HepG2 (cell line): ENCODE data around the gene MYO7A. TPM values are rescaled to one million over a fixed set of nuclear protein-coding genes. Genes with fewer than 3 reads are reported as not detected.

Experiments used
- CREB1 ChIP-seq, 2 experiments: fragments of 450-650 bp in 1 of 2; IDR thresholded peaks; 2 replicates each; pipeline ENCODE4 v1.6.1; 2016 to 2017; ENCODE audit warnings: control low read depth in 1 of 2, mild to moderate bottlenecking in 1 of 2, missing compliant biosample characterization in 1 of 2, missing genetic modification characterization in 1 of 2
- ELF3 ChIP-seq: IDR thresholded peaks from 2 replicates; pipeline ENCODE4 v1.6.1; 2016; ENCODE audit warnings: missing genetic modification reagents, missing compliant biosample characterization
- FOXA1 ChIP-seq, 2 experiments: fragments of 450-650 bp in 1 of 2; sonication (generic) in 1 of 2; formaldehyde crosslinking in 1 of 2; IDR thresholded peaks; 2 replicates each; pipeline versions ENCODE4 v1.4.0 to v1.6.1; 2016 to 2020; ENCODE audit warnings: missing genetic modification reagents in 1 of 2
- FOXK1 ChIP-seq: sonication (generic); formaldehyde crosslinking; IDR thresholded peaks from 2 replicates; pipeline ENCODE4 v1.4.0; 2020; ENCODE audit warnings: low read depth, missing genetic modification reagents, borderline replicate concordance
- HNF4A ChIP-seq: sonication (generic); formaldehyde crosslinking; IDR thresholded peaks from 2 replicates; pipeline ENCODE4 v1.4.0; 2020; ENCODE audit warnings: missing genetic modification reagents
- KAT7 ChIP-seq: IDR thresholded peaks from 2 replicates; pipeline ENCODE4 v1.6.1; 2018; ENCODE audit warnings: borderline replicate concordance, missing compliant biosample characterization
- KAT8 ChIP-seq: IDR thresholded peaks from 2 replicates; pipeline ENCODE4 v1.6.1; 2016; ENCODE audit warnings: missing genetic modification reagents, missing compliant biosample characterization
- NFKB2 ChIP-seq: sonication (generic); formaldehyde crosslinking; IDR thresholded peaks from 2 replicates; pipeline ENCODE4 v1.4.0; 2020; ENCODE audit warnings: missing genetic modification reagents, borderline replicate concordance
- NR2F6 ChIP-seq, 2 experiments: IDR thresholded peaks; 2 replicates each; pipeline ENCODE4 v1.6.1; 2016; ENCODE audit warnings: antibody characterized with exemption in 1 of 2, mild to moderate bottlenecking in 1 of 2
- PPARG ChIP-seq: conservative IDR thresholded peaks from 2 replicates; pipeline ENCODE4 v1.6.1; 2016; ENCODE audit warnings: missing biosample characterization, missing genetic modification reagents
- TCF7 ChIP-seq: sonication (generic); IDR thresholded peaks from 2 replicates; pipeline ENCODE4 v1.6.1; 2016; ENCODE audit warnings: antibody characterized with exemption, low read depth
- ZBTB1 ChIP-seq: sonication (generic); formaldehyde crosslinking; IDR thresholded peaks from 2 replicates; pipeline ENCODE4 v1.4.0; 2020; ENCODE audit warnings: missing genetic modification reagents, borderline replicate concordance
- ZNF282 ChIP-seq: fragments of 450-650 bp; IDR thresholded peaks from 2 replicates; pipeline ENCODE4 v1.6.1; 2018; ENCODE audit not compliant: partially characterized antibody
- ZNF737 ChIP-seq: sonication (generic); formaldehyde crosslinking; IDR thresholded peaks from 2 replicates; pipeline ENCODE4 v1.5.0; 2020; ENCODE audit warnings: missing genetic modification reagents, mild to moderate bottlenecking, borderline replicate concordance
- ZNF75D ChIP-seq: sonication (generic); formaldehyde crosslinking; IDR thresholded peaks from 2 replicates; pipeline ENCODE4 v1.8.1; 2023; ENCODE audit warnings: missing genetic modification reagents, mild to moderate bottlenecking, borderline replicate concordance
- ZNF766 ChIP-seq: sonication (generic); formaldehyde crosslinking; IDR thresholded peaks from 2 replicates; pipeline ENCODE4 v1.5.0; 2020; ENCODE audit warnings: missing genetic modification reagents, borderline replicate concordance
- ZNF776 ChIP-seq: sonication (generic); formaldehyde crosslinking; IDR thresholded peaks from 2 replicates; pipeline ENCODE4 v1.4.0; 2020; ENCODE audit warnings: mild to moderate bottlenecking, missing genetic modification reagents
- ZSCAN25 ChIP-seq: sonication (generic); formaldehyde crosslinking; IDR thresholded peaks from 2 replicates; pipeline ENCODE4 v1.8.0; 2022; ENCODE audit warnings: mild to moderate bottlenecking, missing genetic modification reagents
- polyA plus RNA-seq, 8 experiments: library from polyadenylated mRNA; depleted of rRNA in 3 of 8; stranded (reverse) in 7 of 8; unstranded in 1 of 8; fragments of >200 nt; fragmentation: Illumina TruSeq in 4 of 8; extraction: Trizol in 4 of 8; gene quantifications; 2 replicates each; pipeline versions ENCODE4 v1.2.1 to v1.2.3, GENCODE V29; 2011 to 2016; ENCODE audit warnings: low read depth in 4 of 8, missing spikeins in 1 of 8, mixed read lengths in 1 of 8; ENCODE audit not compliant: insufficient read depth in 1 of 8
- total RNA-seq, 5 experiments: library from RNA; depleted of rRNA; stranded (reverse); fragments of >200 nt; fragmentation: Illumina TruSeq; extraction: Trizol; gene quantifications; 2 replicates each; pipeline ENCODE4 v1.2.3, GENCODE V29; 2016; ENCODE audit warnings: low read depth in 1 of 5
- TF ChIP-seq, protein P1 (sequence below): IDR thresholded peaks from 2 replicates; pipeline ENCODE4 v1.6.1; 2016; ENCODE audit warnings: missing compliant biosample characterization, missing genetic modification reagents, borderline replicate concordance
- TF ChIP-seq, protein P2 (sequence below): IDR thresholded peaks from 2 replicates; pipeline ENCODE4 v1.6.1; 2016; ENCODE audit warnings: missing genetic modification reagents, missing compliant biosample characterization
- TF ChIP-seq, protein P3 (sequence below): IDR thresholded peaks from 2 replicates; pipeline ENCODE4 v1.6.1; 2016; ENCODE audit warnings: control low read depth
- TF ChIP-seq, protein P4 (sequence below): conservative IDR thresholded peaks from 2 replicates; pipeline ENCODE4 v1.6.1; 2018; ENCODE audit warnings: missing genetic modification reagents
- TF ChIP-seq, protein P5 (sequence below): sonication (generic); formaldehyde crosslinking; IDR thresholded peaks from 2 replicates; pipeline ENCODE4 v1.4.0; 2020; ENCODE audit warnings: missing genetic modification reagents

The MYO7A gene
- total and polyA plus RNA-seq, 2 of the 13 experiments (the other 11 are each of a cell fraction or from before 2014, with no cell fraction given): 7.5 to 10.0 TPM

DNA sequence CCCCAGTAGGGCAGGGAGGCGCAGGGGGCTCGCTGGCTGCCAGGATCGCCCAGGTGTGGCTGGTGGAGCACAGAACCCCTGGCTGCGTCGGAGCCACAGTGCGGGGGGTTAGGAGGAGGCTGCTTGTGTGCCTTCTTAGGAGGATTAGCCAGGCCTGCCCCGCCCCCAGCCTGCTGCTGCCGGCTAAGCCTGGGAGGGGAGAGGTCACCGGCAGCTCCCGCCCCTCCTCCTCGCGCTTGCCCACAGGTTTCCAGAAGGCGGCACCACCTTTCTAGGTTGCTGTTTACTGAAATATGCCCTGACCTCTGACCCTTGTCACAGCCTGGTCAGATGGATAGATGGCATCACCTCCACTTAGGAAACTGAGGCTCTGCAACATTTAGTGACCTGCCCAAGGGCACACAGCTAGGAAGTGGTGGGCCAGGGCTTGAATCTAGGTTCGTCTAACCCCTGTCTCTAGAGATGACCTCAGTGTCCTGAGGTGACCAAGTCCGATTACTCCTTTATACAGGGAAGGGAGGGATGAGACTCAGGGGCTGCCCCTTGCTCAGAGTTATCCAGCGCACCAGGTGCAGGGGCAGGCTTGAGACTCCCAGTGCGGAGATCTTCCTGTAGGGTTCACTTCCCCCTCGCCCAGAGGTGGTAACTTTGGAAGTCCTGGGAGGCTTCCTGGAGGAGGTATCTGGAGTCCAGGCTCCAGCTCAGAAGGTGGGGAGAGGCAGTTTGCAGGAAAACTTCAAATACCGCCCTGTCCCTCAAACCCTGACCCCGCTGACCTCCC lies 44.0 kb downstream of the MYO7A start (continued):
- TF ChIP-seq, protein P1, sequence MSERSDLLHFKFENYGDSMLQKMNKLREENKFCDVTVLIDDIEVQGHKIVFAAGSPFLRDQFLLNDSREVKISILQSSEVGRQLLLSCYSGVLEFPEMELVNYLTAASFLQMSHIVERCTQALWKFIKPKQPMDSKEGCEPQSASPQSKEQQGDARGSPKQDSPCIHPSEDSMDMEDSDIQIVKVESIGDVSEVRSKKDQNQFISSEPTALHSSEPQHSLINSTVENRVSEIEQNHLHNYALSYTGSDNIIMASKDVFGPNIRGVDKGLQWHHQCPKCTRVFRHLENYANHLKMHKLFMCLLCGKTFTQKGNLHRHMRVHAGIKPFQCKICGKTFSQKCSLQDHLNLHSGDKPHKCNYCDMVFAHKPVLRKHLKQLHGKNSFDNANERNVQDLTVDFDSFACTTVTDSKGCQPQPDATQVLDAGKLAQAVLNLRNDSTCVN (CRISPR knock-in tag): no peak
- TF ChIP-seq ZNF737 (CRISPR knock-in tag): no peak
- no peak for TF ChIP-seq CREB1 (IDR thresholded peaks at IDR 0.05)
- no peak for TF ChIP-seq CREB1 (CRISPR knock-in tag; IDR thresholded peaks at IDR 0.05)
- no peak for TF ChIP-seq FOXK1 (CRISPR knock-in tag)
- TF ChIP-seq ZNF282: no peak
- TF ChIP-seq ZBTB1: no peak
- no peak for TF ChIP-seq ZNF776 (CRISPR knock-in tag)
- TF ChIP-seq, protein P2, sequence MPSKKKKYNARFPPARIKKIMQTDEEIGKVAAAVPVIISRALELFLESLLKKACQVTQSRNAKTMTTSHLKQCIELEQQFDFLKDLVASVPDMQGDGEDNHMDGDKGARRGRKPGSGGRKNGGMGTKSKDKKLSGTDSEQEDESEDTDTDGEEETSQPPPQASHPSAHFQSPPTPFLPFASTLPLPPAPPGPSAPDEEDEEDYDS (CRISPR knock-in tag): no peak
- peak; percentile 96 for TF ChIP-seq NR2F6 (IDR thresholded peaks at IDR 0.05)
- peak; percentile 98 for TF ChIP-seq NR2F6 (CRISPR knock-in tag; IDR thresholded peaks at IDR 0.05)
- TF ChIP-seq NFKB2 (CRISPR knock-in tag): peak; percentile 38; the same call in 1 of the 2 replicates
- TF ChIP-seq, protein P3, sequence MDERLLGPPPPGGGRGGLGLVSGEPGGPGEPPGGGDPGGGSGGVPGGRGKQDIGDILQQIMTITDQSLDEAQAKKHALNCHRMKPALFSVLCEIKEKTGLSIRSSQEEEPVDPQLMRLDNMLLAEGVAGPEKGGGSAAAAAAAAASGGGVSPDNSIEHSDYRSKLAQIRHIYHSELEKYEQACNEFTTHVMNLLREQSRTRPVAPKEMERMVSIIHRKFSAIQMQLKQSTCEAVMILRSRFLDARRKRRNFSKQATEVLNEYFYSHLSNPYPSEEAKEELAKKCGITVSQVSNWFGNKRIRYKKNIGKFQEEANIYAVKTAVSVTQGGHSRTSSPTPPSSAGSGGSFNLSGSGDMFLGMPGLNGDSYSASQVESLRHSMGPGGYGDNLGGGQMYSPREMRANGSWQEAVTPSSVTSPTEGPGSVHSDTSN (CRISPR knock-in tag): no peak
- TF ChIP-seq ZNF766: no peak
- no peak for TF ChIP-seq KAT7 (CRISPR knock-in tag)
- TF ChIP-seq HNF4A: peak; percentile 58
- TF ChIP-seq TCF7: no peak
- no peak for TF ChIP-seq KAT8 (CRISPR knock-in tag)
- TF ChIP-seq, protein P4, sequence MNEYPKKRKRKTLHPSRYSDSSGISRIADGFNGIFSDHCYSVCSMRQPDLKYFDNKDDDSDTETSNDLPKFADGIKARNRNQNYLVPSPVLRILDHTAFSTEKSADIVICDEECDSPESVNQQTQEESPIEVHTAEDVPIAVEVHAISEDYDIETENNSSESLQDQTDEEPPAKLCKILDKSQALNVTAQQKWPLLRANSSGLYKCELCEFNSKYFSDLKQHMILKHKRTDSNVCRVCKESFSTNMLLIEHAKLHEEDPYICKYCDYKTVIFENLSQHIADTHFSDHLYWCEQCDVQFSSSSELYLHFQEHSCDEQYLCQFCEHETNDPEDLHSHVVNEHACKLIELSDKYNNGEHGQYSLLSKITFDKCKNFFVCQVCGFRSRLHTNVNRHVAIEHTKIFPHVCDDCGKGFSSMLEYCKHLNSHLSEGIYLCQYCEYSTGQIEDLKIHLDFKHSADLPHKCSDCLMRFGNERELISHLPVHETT (CRISPR knock-in tag): no peak
- no peak for TF ChIP-seq FOXA1 (IDR thresholded peaks at IDR 0.05)
- TF ChIP-seq FOXA1 (CRISPR knock-in tag; IDR thresholded peaks at IDR 0.05): peak; percentile 54; the same call in 1 of the 2 replicates
- peak; percentile 88 for TF ChIP-seq PPARG (CRISPR knock-in tag)
- no peak for TF ChIP-seq ZNF75D
- TF ChIP-seq, protein P5, sequence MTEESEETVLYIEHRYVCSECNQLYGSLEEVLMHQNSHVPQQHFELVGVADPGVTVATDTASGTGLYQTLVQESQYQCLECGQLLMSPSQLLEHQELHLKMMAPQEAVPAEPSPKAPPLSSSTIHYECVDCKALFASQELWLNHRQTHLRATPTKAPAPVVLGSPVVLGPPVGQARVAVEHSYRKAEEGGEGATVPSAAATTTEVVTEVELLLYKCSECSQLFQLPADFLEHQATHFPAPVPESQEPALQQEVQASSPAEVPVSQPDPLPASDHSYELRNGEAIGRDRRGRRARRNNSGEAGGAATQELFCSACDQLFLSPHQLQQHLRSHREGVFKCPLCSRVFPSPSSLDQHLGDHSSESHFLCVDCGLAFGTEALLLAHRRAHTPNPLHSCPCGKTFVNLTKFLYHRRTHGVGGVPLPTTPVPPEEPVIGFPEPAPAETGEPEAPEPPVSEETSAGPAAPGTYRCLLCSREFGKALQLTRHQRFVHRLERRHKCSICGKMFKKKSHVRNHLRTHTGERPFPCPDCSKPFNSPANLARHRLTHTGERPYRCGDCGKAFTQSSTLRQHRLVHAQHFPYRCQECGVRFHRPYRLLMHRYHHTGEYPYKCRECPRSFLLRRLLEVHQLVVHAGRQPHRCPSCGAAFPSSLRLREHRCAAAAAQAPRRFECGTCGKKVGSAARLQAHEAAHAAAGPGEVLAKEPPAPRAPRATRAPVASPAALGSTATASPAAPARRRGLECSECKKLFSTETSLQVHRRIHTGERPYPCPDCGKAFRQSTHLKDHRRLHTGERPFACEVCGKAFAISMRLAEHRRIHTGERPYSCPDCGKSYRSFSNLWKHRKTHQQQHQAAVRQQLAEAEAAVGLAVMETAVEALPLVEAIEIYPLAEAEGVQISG (CRISPR knock-in tag): no peak; the same call in 1 of the 2 replicates
- TF ChIP-seq ELF3 (CRISPR knock-in tag): peak; percentile 37; the same call in 1 of the 2 replicates
- peak; percentile 32; the same call in 1 of the 2 replicates for TF ChIP-seq ZSCAN25 (CRISPR knock-in tag)
